ENCODE data around the gene ERMAP. TPM values are rescaled to one million over a fixed set of nuclear protein-coding genes. Genes with fewer than 3 reads are reported as not detected.

ERMAP gene
- total RNA-seq, 2 donors from 2014 or later = 9.0 to 13.3 TPM

GRCh38 chr1:42817976-42818375, 1.1 kb downstream of the ERMAP start:
- no peaks in the 10 kb centered on the region for H3K9me3 ChIP-seq
- intact Hi-C loops (cut with DNase I) = loop anchor here (5.0 kb wide), 1 partner anchor 51 kb away; the partner anchor contains the start of genes C1orf50 and P3H1
- peaks cover 4% of the 10 kb centered on the region for H3K4me1 ChIP-seq
- no peak for DNase-seq
- no peak overlapping the region for H3K4me3 ChIP-seq
- no peak for TF ChIP-seq CTCF (IDR thresholded peaks at IDR 0.05)
- H3K27me3 ChIP-seq = no peaks in the 10 kb centered on the region
- no peak overlapping the region for H3K9ac ChIP-seq (ENCODE audit: low read depth in 2 of 2, low read length in 2 of 2)
- no peaks in the 10 kb centered on the region for H3K36me3 ChIP-seq
- H3K27ac ChIP-seq = no peak overlapping the region

DNA sequence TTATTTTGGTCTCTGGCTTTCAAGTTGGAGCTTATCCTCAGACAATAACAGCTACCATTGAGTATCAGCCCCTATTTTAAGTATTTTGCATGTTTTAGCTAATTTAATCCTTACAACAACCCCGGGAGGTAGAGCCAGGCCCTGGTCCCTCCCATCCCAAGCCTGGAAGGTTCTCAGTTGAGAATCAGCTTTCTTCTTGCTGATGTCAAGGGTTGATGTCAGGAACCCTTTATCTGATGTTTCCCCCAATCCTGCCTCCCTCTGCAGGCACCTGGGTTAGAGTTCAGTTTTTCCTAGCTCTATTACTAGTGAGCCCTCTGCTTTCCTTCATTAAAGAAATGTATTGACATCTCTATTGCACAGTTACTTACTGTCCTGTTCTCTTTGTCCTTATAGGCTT, 3.9 kb downstream of the ERMAP start:
- TF ChIP-seq CTCF (IDR thresholded peaks at IDR 0.05) = no peak
- H3K9ac ChIP-seq (ENCODE audit: low read depth in 2 of 2, low read length in 2 of 2) = no peak overlapping the region
- H3K27ac ChIP-seq = no peak overlapping the region
- no peak for DNase-seq
- H3K36me3 ChIP-seq = no peaks in the 10 kb centered on the region
- H3K4me3 ChIP-seq = no peak overlapping the region
- H3K4me1 ChIP-seq = peaks cover 4% of the 10 kb centered on the region
- H3K9me3 ChIP-seq = no peaks in the 10 kb centered on the region
- intact Hi-C loops (cut with DNase I) = no loop called here
- no peaks in the 10 kb centered on the region for H3K27me3 ChIP-seq

- peaks cover 4% of the 10 kb centered on the region for H3K4me1 ChIP-seq
- no peak for DNase-seq
- no peaks in the 10 kb centered on the region for H3K27me3 ChIP-seq
- intact Hi-C loops (cut with DNase I) = no loop called here
- H3K9me3 ChIP-seq = no peaks in the 10 kb centered on the region
- no peak overlapping the region for H3K27ac ChIP-seq
- TF ChIP-seq CTCF (IDR thresholded peaks at IDR 0.05) = no peak
- H3K9ac ChIP-seq (ENCODE audit: low read depth in 2 of 2, low read length in 2 of 2) = no peak overlapping the region
- no peaks in the 10 kb centered on the region for H3K36me3 ChIP-seq
- no peak overlapping the region for H3K4me3 ChIP-seq
These were observed 4.8 kb downstream of the ERMAP start for GRCh38 chr1:42821690-42822089.

GRCh38 chr1:42822800-42823392, 6.0 kb downstream of the ERMAP start:
- H3K9ac ChIP-seq (ENCODE audit: low read depth in 2 of 2, low read length in 2 of 2) = no peak overlapping the region
- no peak overlapping the region for H3K27ac ChIP-seq
- H3K36me3 ChIP-seq = no peaks in the 10 kb centered on the region
- DNase-seq = no peak
- H3K4me3 ChIP-seq = no peak overlapping the region
- H3K9me3 ChIP-seq = no peaks in the 10 kb centered on the region
- no peaks in the 10 kb centered on the region for H3K4me1 ChIP-seq
- H3K27me3 ChIP-seq = no peaks in the 10 kb centered on the region
- no peak for TF ChIP-seq CTCF (IDR thresholded peaks at IDR 0.05)
- intact Hi-C loops (cut with DNase I) = no loop called here

- no peak overlapping the region for H3K9ac ChIP-seq (ENCODE audit: low read depth in 2 of 2, low read length in 2 of 2)
- intact Hi-C loops (cut with DNase I) = no loop called here
- H3K27ac ChIP-seq = no peak overlapping the region
- no peaks in the 10 kb centered on the region for H3K4me1 ChIP-seq
- no peak overlapping the region for H3K4me3 ChIP-seq
- no peaks in the 10 kb centered on the region for H3K36me3 ChIP-seq
- TF ChIP-seq CTCF (IDR thresholded peaks at IDR 0.05) = no peak
- no peak for DNase-seq
- H3K9me3 ChIP-seq = no peaks in the 10 kb centered on the region
- no peaks in the 10 kb centered on the region for H3K27me3 ChIP-seq
These were observed 7.6 kb downstream of the ERMAP start for GRCh38 chr1:42824481-42825035.

All from colonic mucosa (tissue), 4 donors.